Left ventricle myocardium inferior (tissue), 1 donor: ENCODE measurements around the gene MAT1A. TPM values are rescaled to one million over a fixed set of nuclear protein-coding genes. Genes with fewer than 3 reads are reported as not detected.

Experiments used
- DNase-seq: peaks from one replicate; pipeline ENCODE4 v3.0.0-alpha.2; 2020
- H3K27ac ChIP-seq: fragments of 200-600 bp; replicated peaks from 2 replicates; pipeline ENCODE4 v1.8.0; 2021
- H3K27me3 ChIP-seq: fragments of 200-600 bp; 2 replicates; pipeline ENCODE4 v1.8.0; 2021; ENCODE audit warnings: low read depth
- H3K36me3 ChIP-seq: fragments of 200-600 bp; 2 replicates; pipeline ENCODE4 v1.8.0; 2021
- H3K4me1 ChIP-seq: fragments of 200-600 bp; 2 replicates; pipeline ENCODE4 v1.8.0; 2021
- H3K4me3 ChIP-seq: fragments of 200-600 bp; 2 replicates; pipeline ENCODE4 v1.8.0; 2021; ENCODE audit warnings: mild to moderate bottlenecking, moderate library complexity
- H3K9me3 ChIP-seq: fragments of 200-600 bp; replicated peaks from 2 replicates; pipeline ENCODE4 v1.8.0; 2021
- CTCF ChIP-seq: fragments of 200-600 bp; IDR thresholded peaks from 2 replicates; pipeline ENCODE4 v1.8.0; 2021; ENCODE audit warnings: antibody characterized with exemption, mild to moderate bottlenecking, borderline replicate concordance
- intact Hi-C: fragments of 100-400 bp; cut with micrococcal nuclease; formaldehyde crosslinking; loops from one replicate; pipeline ENCODE4 v1.11.0; 2022
- total RNA-seq: library from RNA; stranded (reverse); fragmentation: NEBNext Ultra II Directional; extraction: Animal tissue kit (Norgen Biotek cat#: 25700); gene quantifications from one replicate; pipeline ENCODE4 v1.2.1, GENCODE V29; 2021
- donor health status: DM: no; HTN: yes; CAD: no; lungs with severe emphysema.

The MAT1A gene
- total RNA-seq, 1 donor from 2014 or later, result not detected

DNA sequence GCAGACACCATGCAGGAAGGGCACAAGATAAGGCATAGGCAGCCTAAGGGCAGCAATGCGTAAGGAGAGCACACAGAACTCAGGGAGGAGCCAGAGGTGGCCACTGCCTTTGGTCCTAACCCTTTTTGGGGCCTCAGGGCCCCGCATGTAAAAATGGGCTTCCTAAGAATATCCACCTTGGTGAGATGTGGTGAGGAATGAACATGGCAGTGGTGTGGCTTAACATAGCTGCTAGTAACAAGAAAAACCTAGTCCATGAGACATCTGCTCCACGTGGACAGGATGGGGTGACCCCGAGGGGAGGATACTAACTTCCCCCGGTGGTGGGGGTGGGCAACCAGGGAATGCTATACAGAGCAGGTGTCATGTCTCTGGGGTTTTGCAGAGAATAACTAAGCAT lies 18.0 kb downstream of the MAT1A start:
- Histone ChIP-seq H3K9me3 (no peaks in the 10 kb centered on the region), H3K36me3 (no peaks in the 10 kb centered on the region), H3K27ac (no peak overlapping the region), H3K4me3 (no peak overlapping the region), H3K27me3 (no peaks in the 10 kb centered on the region), H3K4me1 (peaks cover 4% of the 10 kb centered on the region)
- intact Hi-C loops, result no loop called here
- no peak for TF ChIP-seq CTCF
- no peak for DNase-seq

DNA sequence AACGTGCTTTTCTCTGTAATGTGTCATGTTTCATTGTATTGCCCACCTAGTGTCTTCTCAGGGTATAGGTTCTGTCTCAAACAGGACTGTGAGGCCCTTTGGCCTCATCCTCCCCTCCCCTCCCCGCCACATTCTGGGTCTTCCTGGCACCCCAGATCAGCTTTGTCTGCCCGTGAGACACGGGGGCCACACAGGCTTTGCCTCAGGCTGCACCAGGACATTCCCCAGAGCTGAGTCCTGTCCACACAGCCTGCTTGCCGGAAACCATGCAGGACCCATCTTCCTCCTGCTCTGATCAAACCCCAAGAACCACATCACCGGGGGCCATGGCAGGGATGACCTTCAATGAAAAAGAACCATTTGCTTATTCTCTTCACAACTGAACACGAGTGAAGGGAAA lies 18.6 kb downstream of the MAT1A start:
- no peak for TF ChIP-seq CTCF
- Histone ChIP-seq H3K27ac (no peak overlapping the region), H3K9me3 (no peaks in the 10 kb centered on the region), H3K27me3 (no peaks in the 10 kb centered on the region), H3K4me3 (no peak overlapping the region), H3K4me1 (peaks cover 4% of the 10 kb centered on the region), H3K36me3 (no peaks in the 10 kb centered on the region)
- DNase-seq, result no peak
- intact Hi-C loops, result no loop called here

DNA sequence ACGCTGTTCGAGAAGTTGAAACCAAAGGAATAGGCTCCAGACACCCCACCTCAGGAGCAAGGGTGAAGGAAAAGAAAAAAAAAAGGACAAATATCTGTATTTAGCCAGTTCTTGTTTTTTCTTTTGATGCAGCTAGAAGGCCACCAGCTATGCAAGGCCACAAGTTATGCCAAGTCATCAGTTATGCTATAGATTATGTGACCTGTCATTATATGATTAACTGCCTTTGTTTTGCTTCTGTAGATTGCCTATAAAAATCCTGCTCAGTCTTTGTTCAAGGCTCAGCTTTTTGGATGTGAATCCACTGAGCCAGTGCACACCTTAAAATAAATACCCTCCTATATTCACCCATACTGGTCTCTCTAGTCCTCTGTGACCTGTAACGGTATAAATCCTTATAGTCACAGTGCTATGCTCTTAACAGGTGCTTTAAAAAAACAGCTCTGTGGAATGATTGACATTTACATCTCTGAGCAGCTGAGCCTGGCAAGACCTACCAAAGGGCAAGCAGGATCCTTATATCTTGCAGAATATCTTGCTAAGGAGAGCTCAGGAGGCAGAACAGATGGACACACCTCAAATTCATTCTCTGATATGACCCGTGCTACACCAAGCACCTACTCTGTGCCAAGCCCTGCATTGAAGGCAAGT lies 20.4 kb downstream of the MAT1A start:
- no peak overlapping the region for H3K4me3 ChIP-seq
- no peaks in the 10 kb centered on the region for H3K36me3 ChIP-seq
- no peak for TF ChIP-seq CTCF
- H3K27ac ChIP-seq, result no peak overlapping the region
- intact Hi-C loops, result no loop called here
- H3K9me3 ChIP-seq, result no peaks in the 10 kb centered on the region
- DNase-seq, result no peak
- H3K27me3 ChIP-seq, result no peaks in the 10 kb centered on the region
- peaks cover 4% of the 10 kb centered on the region for H3K4me1 ChIP-seq

DNA sequence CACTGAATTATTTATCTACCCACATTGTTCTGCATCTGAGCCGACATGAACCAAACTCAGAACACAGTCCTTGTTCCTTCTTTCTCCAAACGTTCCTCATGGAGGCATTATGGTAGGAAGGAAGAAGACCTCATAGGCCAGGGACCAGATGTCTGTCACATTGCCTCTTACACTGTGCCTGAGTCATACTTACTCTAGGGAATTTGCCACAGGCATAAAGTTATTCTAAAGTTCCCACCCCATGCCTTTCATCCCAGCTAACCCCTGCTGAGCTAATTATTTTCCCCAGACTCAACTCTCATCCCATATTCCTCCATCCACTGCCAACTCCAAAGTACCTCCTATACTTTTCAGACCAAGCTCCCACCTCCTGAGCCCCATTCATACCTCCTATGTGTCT lies 21.2 kb downstream of the MAT1A start:
- no peaks in the 10 kb centered on the region for H3K36me3 ChIP-seq
- DNase-seq, result no peak
- no peaks in the 10 kb centered on the region for H3K9me3 ChIP-seq
- intact Hi-C loops, result no loop called here
- H3K4me3 ChIP-seq, result no peak overlapping the region
- no peak overlapping the region for H3K27ac ChIP-seq
- no peak for TF ChIP-seq CTCF
- H3K27me3 ChIP-seq, result no peaks in the 10 kb centered on the region
- peaks cover 4% of the 10 kb centered on the region for H3K4me1 ChIP-seq

- Histone ChIP-seq H3K27me3 (no peaks in the 10 kb centered on the region), H3K27ac (no peak overlapping the region), H3K4me3 (no peak overlapping the region), H3K4me1 (no peaks in the 10 kb centered on the region), H3K36me3 (no peaks in the 10 kb centered on the region), H3K9me3 (peaks cover 6% of the 10 kb centered on the region)
- intact Hi-C loops, result no loop called here
- DNase-seq, result no peak
- TF ChIP-seq CTCF, result no peak
Measured at GRCh38 chr10:80266513-80266863, 23.0 kb downstream of the MAT1A start.
